ENCODE measurements around the gene CAMTA1. TPM values are rescaled to one million over a fixed set of nuclear protein-coding genes. Genes with fewer than 3 reads are reported as not detected.

The CAMTA1 gene
- total RNA-seq, 1 donor from 2014 or later: 166 TPM

- intact Hi-C loops (cut with micrococcal nuclease): no loop called here
- DNase-seq: no peak
- ATAC-seq: no peak
These were observed 9.8 kb upstream of the CAMTA1 start for GRCh38 chr1:6775261-6776043.

- intact Hi-C loops (cut with micrococcal nuclease): no loop called here
- DNase-seq (no peak), ATAC-seq (no peak)
These were observed 8.9 kb upstream of the CAMTA1 start for GRCh38 chr1:6776389-6776788.

DNA sequence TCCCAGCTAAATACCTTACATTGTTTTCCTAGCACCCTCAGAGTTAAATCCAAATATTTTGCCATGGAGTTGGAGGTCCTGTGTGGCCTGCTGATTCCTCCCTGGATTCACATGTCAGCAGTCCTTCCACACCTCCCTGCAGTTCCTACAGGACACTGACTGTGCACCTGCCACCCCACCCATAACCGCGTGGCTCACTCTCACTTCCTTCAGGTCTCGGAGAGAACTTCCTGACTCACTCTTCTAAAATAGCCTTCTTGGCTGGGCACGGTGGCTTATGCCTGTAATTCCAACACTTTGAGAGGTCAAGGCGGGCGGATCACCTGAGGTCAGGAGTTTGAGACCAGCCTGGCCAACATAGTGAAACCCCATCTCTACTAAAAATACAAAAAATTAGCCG is 8.4 kb upstream of the CAMTA1 start:
- no peak for ATAC-seq
- no peak for DNase-seq
- intact Hi-C loops (cut with micrococcal nuclease): no loop called here

GRCh38 chr1:6777813-6778212 is 7.4 kb upstream of the CAMTA1 start:
- ATAC-seq (no peak), DNase-seq (no peak)
- intact Hi-C loops (cut with micrococcal nuclease): no loop called here

GRCh38 chr1:6779089-6779805 is 6.0 kb upstream of the CAMTA1 start:
- DNase-seq (no peak), ATAC-seq (no peak)
- intact Hi-C loops (cut with micrococcal nuclease): no loop called here

DNA sequence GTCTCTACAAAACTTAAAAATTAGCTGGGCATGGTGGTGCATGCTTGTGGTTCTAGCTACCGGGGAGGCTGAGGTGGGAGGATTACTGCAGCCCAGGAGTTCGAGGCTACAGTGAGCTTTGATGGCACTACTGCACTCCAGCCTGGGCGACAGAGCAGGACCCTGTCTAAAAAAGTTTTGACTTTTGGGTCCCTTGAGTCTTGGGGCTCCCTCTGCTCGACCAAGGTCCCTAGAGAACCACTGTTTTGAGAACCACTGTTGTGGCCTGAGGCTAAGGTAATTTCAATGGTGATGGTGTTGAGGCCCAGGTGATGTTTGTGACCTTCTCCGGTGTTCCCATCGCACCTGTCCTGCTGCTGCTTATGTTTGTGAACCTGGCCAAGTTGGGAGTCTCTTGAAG is 3.1 kb upstream of the CAMTA1 start:
- no peak for DNase-seq
- ATAC-seq: no peak
- intact Hi-C loops (cut with micrococcal nuclease): no loop called here

DNA sequence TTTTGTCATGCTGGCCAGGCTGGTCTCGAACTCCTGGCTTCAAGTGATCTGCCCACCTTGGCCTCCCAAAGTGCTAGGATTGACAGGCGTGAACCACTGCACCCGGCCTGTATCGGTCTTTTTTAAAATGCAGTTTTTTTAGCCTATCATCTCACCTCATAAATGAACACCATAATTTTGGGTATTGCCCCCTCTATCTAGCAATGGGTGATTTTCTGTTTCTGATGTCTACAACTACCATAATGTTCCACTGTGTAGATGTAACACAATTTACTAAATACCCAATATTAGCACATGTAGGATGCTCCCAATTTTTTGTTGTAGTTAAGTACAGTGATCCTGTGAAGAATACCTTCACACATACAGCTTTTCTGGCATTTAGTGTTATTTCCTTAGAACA is 2.0 kb upstream of the CAMTA1 start:
- DNase-seq: no peak
- intact Hi-C loops (cut with micrococcal nuclease): no loop called here

DNA sequence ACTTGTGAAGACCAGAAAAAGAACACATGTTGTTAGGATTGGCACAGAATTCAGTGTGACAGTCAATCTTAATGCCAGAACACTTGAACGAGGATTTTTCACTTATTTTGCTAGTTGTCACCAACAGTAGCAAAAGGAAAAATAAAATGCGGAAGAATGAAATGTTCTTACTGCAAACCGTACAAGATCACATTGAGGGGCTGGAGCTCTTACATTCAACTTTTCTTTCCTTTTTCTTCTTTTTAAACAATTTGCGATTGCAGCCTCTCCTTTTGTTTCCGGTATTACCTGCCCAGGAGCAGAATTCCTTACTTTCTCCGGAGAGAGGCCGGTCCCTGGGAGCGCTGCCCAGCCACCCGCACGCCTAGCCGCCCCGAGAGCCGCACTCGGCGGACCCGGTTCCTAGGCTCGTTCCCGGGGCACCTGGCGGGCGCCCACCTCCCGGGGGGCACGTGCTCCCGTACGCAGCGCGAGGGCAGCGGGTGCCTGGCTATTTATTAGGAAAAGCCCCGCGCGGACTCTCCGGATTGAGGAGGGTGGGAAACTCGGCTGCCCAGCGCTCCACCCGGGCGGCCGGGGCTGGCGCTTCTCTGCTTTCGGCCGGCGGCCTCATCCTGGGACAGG is 1.2 kb upstream of the CAMTA1 start:
- peak; percentile 5 for ATAC-seq
- intact Hi-C loops (cut with micrococcal nuclease): no loop called here
- no peak for DNase-seq

More for the DNA sequence above, 2.0 kb upstream of the CAMTA1 start:
- ATAC-seq: no peak

GRCh38 chr1:6784560-6785317 is 515 bp upstream of the CAMTA1 start:
- intact Hi-C loops (cut with micrococcal nuclease): no loop called here
- DNase-seq: peak; percentile 99
- ATAC-seq: peak; percentile 91

- DNase-seq (peak; percentile 70), ATAC-seq (peak; percentile 1)
- intact Hi-C loops (cut with micrococcal nuclease): no loop called here
These were observed 663 bp downstream of the CAMTA1 start for GRCh38 chr1:6785728-6786505.

DNA sequence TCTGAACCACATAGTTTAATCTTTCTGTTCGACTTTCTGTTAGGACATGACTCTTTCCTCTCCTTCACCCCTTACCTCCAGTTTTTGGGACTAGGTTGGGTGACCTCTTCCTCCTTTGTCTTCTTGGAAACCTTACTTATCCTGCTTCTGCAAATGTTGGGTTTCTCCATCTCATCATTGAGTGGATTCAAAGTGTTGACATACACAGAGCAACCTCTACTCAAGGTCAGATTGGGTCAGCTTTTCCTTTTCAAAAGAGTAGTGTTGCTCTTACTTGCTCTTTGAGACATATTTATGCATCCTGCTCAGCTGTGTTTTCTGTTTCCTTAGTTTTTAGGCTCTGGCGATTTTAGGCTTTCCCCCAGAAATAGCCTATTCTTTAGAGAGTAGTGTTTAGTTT is 3.7 kb downstream of the CAMTA1 start:
- DNase-seq: no peak
- intact Hi-C loops (cut with micrococcal nuclease): no loop called here
- no peak for ATAC-seq

DNA sequence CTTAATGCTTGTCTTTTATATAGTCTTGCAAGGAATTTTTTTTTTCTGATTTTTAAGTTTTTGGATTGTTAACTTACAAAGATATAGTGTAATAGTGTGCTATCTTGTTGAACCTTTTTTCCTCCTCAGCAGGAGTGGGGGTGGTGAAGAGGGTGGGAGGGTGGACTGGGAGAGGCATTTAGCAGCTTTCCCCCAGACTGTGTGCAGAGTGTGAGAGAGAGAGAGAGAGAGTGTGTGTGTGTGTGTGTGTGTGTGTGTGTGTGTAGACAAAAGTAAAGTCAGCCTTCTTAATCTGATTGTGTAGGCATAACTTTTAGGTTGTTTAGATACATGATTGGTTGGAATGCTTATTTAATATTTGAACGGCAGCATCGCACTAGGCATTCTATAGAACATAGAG is 4.9 kb downstream of the CAMTA1 start:
- intact Hi-C loops (cut with micrococcal nuclease): loop anchor here (5.0 to 10.0 kb wide), 2 partner anchors 282 to 425 kb away; no protein-coding TSS in a partner anchor
- DNase-seq (no peak), ATAC-seq (no peak)

DNA sequence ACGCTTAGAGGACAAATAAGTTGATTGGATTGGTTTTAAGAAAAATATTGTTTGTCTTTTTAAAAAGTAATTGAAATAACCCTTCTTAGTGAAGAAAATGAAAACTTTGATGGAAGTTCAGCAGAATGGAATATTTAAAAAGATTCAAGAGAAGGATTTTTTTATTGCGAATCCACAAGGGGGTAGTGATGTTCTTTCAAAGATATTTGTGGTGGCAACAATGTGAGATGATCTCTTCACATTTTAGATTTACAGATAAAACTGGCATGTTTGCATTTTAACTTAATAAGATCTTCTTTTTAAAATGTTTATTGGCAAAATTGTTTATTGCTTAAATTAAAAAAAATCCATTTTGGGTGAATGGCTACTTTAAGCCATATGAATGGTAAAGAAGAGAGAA is 8.9 kb downstream of the CAMTA1 start:
- intact Hi-C loops (cut with micrococcal nuclease): loop anchor here (5.0 to 10.0 kb wide), 2 partner anchors 278 to 421 kb away; no protein-coding TSS in a partner anchor
- ATAC-seq: no peak
- DNase-seq: no peak

- intact Hi-C loops (cut with micrococcal nuclease): loop anchor here (10.0 kb wide), 1 partner anchor 420 kb away; no protein-coding TSS in a partner anchor
- ATAC-seq (no peak), DNase-seq (no peak)
These were observed 9.9 kb downstream of the CAMTA1 start for GRCh38 chr1:6795203-6795602.

GRCh38 chr1:6795661-6796060 is 10.4 kb downstream of the CAMTA1 start:
- ATAC-seq: no peak

DNA sequence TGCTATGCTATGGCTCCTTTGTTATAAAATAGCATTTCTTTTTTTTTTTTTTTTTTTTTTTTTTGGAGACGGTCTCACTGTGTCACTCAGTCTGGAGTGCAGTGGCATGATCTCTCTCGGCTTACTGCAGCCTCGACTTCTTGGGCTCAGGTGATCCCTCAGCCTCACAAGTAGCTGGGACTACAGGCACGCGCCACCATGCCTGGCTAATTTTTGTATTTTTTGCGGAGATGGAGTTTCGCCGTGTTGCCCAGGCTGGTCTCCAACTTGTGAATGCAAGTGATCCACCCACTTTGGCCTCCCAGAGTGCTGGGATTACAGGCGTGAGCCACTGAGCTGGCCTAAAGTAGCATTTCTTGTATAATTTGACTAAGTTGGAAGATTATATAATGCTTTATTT is 10.8 kb downstream of the CAMTA1 start:
- ATAC-seq (peak; percentile 41), DNase-seq (no peak)
- intact Hi-C loops (cut with micrococcal nuclease): loop anchor here (10.0 kb wide), 1 partner anchor 419 kb away; no protein-coding TSS in a partner anchor

More at GRCh38 chr1:6795661-6796060, 10.4 kb downstream of the CAMTA1 start:
- DNase-seq: no peak
- intact Hi-C loops (cut with micrococcal nuclease): loop anchor here (10.0 kb wide), 1 partner anchor 419 kb away; no protein-coding TSS in a partner anchor

GRCh38 chr1:6799499-6799898 is 14.2 kb downstream of the CAMTA1 start:
- ATAC-seq (no peak), DNase-seq (no peak)
- intact Hi-C loops (cut with micrococcal nuclease): loop anchor here (10.0 kb wide), 1 partner anchor 415 kb away; no protein-coding TSS in a partner anchor

- peak; percentile 4 for ATAC-seq
- DNase-seq: no peak
- intact Hi-C loops (cut with micrococcal nuclease): no loop called here
These were observed 15.5 kb downstream of the CAMTA1 start for GRCh38 chr1:6800745-6801144.
